GM19043 (cell line): ENCODE data around the gene DPYSL3.

Experiments used
- ATAC-seq: cut with Tn5 transposase; IDR thresholded peaks from one replicate; pipeline ENCODE4 v1.9.1; 2021; ENCODE audit warnings: low read depth; ENCODE audit not compliant: unreplicated experiment

The DPYSL3 gene

GRCh38 chr5:147408980-147409379 lies 100.9 kb downstream of the DPYSL3 start:
- ATAC-seq, result no peak

GRCh38 chr5:147407094-147407681 lies 102.7 kb downstream of the DPYSL3 start:
- no peak for ATAC-seq

GRCh38 chr5:147406636-147407035 lies 103.2 kb downstream of the DPYSL3 start:
- no peak for ATAC-seq

- ATAC-seq, result peak; percentile 9
These were observed 105.2 kb downstream of the DPYSL3 start for GRCh38 chr5:147404706-147405105.

- peak; percentile 87 for ATAC-seq
These were observed 105.9 kb downstream of the DPYSL3 start for GRCh38 chr5:147403651-147404640.

- ATAC-seq, result no peak
These were observed 109.0 kb downstream of the DPYSL3 start for GRCh38 chr5:147400881-147401280.

- ATAC-seq, result no peak
These were observed 109.6 kb downstream of the DPYSL3 start for GRCh38 chr5:147400126-147400809.

- no peak for ATAC-seq
These were observed 111.0 kb downstream of the DPYSL3 start for GRCh38 chr5:147398860-147399259.

GRCh38 chr5:147397616-147398015 lies 112.3 kb downstream of the DPYSL3 start:
- ATAC-seq, result no peak

- ATAC-seq, result no peak
These were observed 113.6 kb downstream of the DPYSL3 start for GRCh38 chr5:147396070-147396823.

GRCh38 chr5:147393874-147394672 lies 115.8 kb downstream of the DPYSL3 start:
- no peak for ATAC-seq

GRCh38 chr5:147391781-147392180 lies 118.1 kb downstream of the DPYSL3 start:
- peak; percentile 88 for ATAC-seq

GRCh38 chr5:147390654-147391225 lies 119.1 kb downstream of the DPYSL3 start:
- ATAC-seq, result no peak

GRCh38 chr5:147388184-147389108 lies 121.4 kb downstream of the DPYSL3 start:
- ATAC-seq, result no peak

GRCh38 chr5:147387109-147387508 lies 122.8 kb downstream of the DPYSL3 start:
- no peak for ATAC-seq

GRCh38 chr5:147384346-147385193 lies 125.3 kb downstream of the DPYSL3 start:
- ATAC-seq, result no peak

GRCh38 chr5:147382776-147383175 lies 127.1 kb downstream of the DPYSL3 start:
- no peak for ATAC-seq
